HG03469 (cell line): ENCODE measurements around the gene RNF214.

Source experiments
- ATAC-seq: cut with Tn5 transposase; IDR thresholded peaks from one replicate; pipeline ENCODE4 v1.9.1; 2021; ENCODE audit warnings: mild to moderate bottlenecking, moderate library complexity, moderate number of reproducible peaks; ENCODE audit not compliant: unreplicated experiment

RNF214 gene

GRCh38 chr11:117279711-117280376 is 47.4 kb downstream of the RNF214 start:
- no peak for ATAC-seq

GRCh38 chr11:117281159-117281558 is 48.7 kb downstream of the RNF214 start:
- ATAC-seq: no peak

GRCh38 chr11:117281869-117282268 is 49.4 kb downstream of the RNF214 start:
- ATAC-seq: no peak

- ATAC-seq: no peak
These were observed 50.5 kb downstream of the RNF214 start for GRCh38 chr11:117282956-117283355.

GRCh38 chr11:117284053-117284452 is 51.6 kb downstream of the RNF214 start:
- ATAC-seq: no peak

GRCh38 chr11:117286588-117286987 is 54.1 kb downstream of the RNF214 start:
- no peak for ATAC-seq

GRCh38 chr11:117287668-117288067 is 55.2 kb downstream of the RNF214 start:
- no peak for ATAC-seq

GRCh38 chr11:117289795-117290194 is 57.3 kb downstream of the RNF214 start:
- no peak for ATAC-seq

GRCh38 chr11:117290809-117291396 is 58.4 kb downstream of the RNF214 start, which contains the start of gene BACE1-AS:
Gene BACE1-AS, plus strand, starts transcription at chr11:117291346.
- no peak for ATAC-seq

- no peak for ATAC-seq
These were observed 60.1 kb downstream of the RNF214 start for GRCh38 chr11:117292616-117293015.

GRCh38 chr11:117295438-117296137 is 63.1 kb downstream of the RNF214 start:
- ATAC-seq: no peak

GRCh38 chr11:117296881-117297280 is 64.4 kb downstream of the RNF214 start:
- no peak for ATAC-seq

GRCh38 chr11:117298195-117298594 is 65.7 kb downstream of the RNF214 start:
- no peak for ATAC-seq

- ATAC-seq: no peak
These were observed 67.1 kb downstream of the RNF214 start for GRCh38 chr11:117299351-117300282.

- no peak for ATAC-seq
These were observed 67.8 kb downstream of the RNF214 start for GRCh38 chr11:117300283-117300663.

- ATAC-seq: no peak
These were observed 68.3 kb downstream of the RNF214 start for GRCh38 chr11:117300773-117301172.

GRCh38 chr11:117302228-117302627 is 69.8 kb downstream of the RNF214 start:
- no peak for ATAC-seq

GRCh38 chr11:117303101-117303500 is 70.6 kb downstream of the RNF214 start:
- ATAC-seq: no peak

GRCh38 chr11:117303646-117304315 is 71.3 kb downstream of the RNF214 start:
- no peak for ATAC-seq

- no peak for ATAC-seq
These were observed 72.7 kb downstream of the RNF214 start for GRCh38 chr11:117305145-117305544.
